ENCODE results near the gene RAD51AP1. TPM values are rescaled to one million over a fixed set of nuclear protein-coding genes. Genes with fewer than 3 reads are reported as not detected.

Gene RAD51AP1
- polyA plus RNA-seq, 3 donors: 1.0 to 1.4 (median 1.3) TPM

- WGBS (ENCODE audit: insufficient coverage): no CpG with 5 or more reads among the region's 2 CpGs
- DNase-seq: no peak
These were observed 19.5 kb downstream of the RAD51AP1 start for GRCh38 chr12:4558171-4558570.

GRCh38 chr12:4562034-4562657 lies 23.5 kb downstream of the RAD51AP1 start, which contains the start of gene DYRK4:
Gene DYRK4, plus strand, starts transcription at chr12:4562208. Its CDS starts 38 bp downstream, at chr12:4562246.
- no peaks in the 10 kb centered on the region for H3K9me3 ChIP-seq (replicated peaks in 1 of 2; ENCODE audit: control insufficient read depth in 1 of 2, insufficient read depth in 1 of 2, low read length in 2 of 2)
- H3K79me2 ChIP-seq (ENCODE audit: insufficient read depth, low read length): no peaks in the 10 kb centered on the region
- Mint-ChIP-seq H3K9me3 (no peaks in the 10 kb centered on the region), H3K4me1 (peaks cover 58% of the 10 kb centered on the region), H3K4me3 (peak within 1 kb of the TSS; percentile 91 to 92), H3K27ac (peak within 1 kb of the TSS; percentile 53 to 93 (median 80)), H3K27me3 (ENCODE audit: low read depth in 3 of 3) (peaks cover 0 to 6% (median 0%) of the 10 kb centered on the region in 3 donors), H3K36me3 (peaks cover 2 to 8% of the 10 kb centered on the region in 2 donors)
- peak within 1 kb of the TSS; percentile 87 for H2AFZ ChIP-seq (ENCODE audit: insufficient read depth, low read depth, low read length, poor library complexity, severe bottlenecking)
- no peaks in the 10 kb centered on the region for H3K36me3 ChIP-seq (replicated peaks in 1 of 2; ENCODE audit: control insufficient read depth in 1 of 2, insufficient read depth in 2 of 2, low read length in 2 of 2)
- H3K4me1 ChIP-seq (ENCODE audit: control insufficient read depth in 1 of 2, insufficient read depth in 2 of 2, low read length in 2 of 2): peaks cover 57 to 62% of the 10 kb centered on the region in 2 donors
- intact Hi-C loops (cut with micrococcal nuclease): loop anchor here in 1 of 2 donors (2.0 kb wide), 1 partner anchor 19 kb away; no protein-coding TSS in a partner anchor
- peak within 1 kb of the TSS; percentile 50 for H3K9ac ChIP-seq (ENCODE audit: insufficient read depth, low read length, poor library complexity, severe bottlenecking)
- H4K20me1 ChIP-seq (ENCODE audit: insufficient read depth, low read length): no peaks in the 10 kb centered on the region
- H3K27ac ChIP-seq (ENCODE audit: low read depth in 1 of 2, low read length in 2 of 2): peak within 1 kb of the TSS; percentile 50 to 56
- TF ChIP-seq CTCF (IDR thresholded peaks at IDR 0.05): no peak
- peak; percentile 67 to 73 (median 70) for DNase-seq
- peak within 1 kb of the TSS; percentile 81 for H3K4me2 ChIP-seq (replicated peaks; ENCODE audit: extremely low read depth, low read length, poor library complexity, severe bottlenecking)
- WGBS (ENCODE audit: insufficient coverage): 15% methylated on average over 44 of the region's 44 CpGs
- H3K27me3 ChIP-seq (ENCODE audit: control insufficient read depth in 2 of 2, insufficient read depth in 2 of 2, low read length in 2 of 2): no peaks in the 10 kb centered on the region
- peak within 1 kb of the TSS; percentile 31 to 74 (median 47) for H3K4me3 ChIP-seq (replicated peaks in 1 of 3; ENCODE audit: low read depth in 2 of 3, low read length in 3 of 3)

More at GRCh38 chr12:4558171-4558570, 19.5 kb downstream of the RAD51AP1 start:
- no peak overlapping the region for H2AFZ ChIP-seq (ENCODE audit: insufficient read depth, low read depth, low read length, poor library complexity, severe bottlenecking)
- H3K36me3 ChIP-seq (replicated peaks in 1 of 2; ENCODE audit: control insufficient read depth in 1 of 2, insufficient read depth in 2 of 2, low read length in 2 of 2): peaks cover 0 to 4% of the 10 kb centered on the region in 2 donors
- peak overlapping the region in 1 of 2 donors; percentile 73 for H3K27ac ChIP-seq (ENCODE audit: low read depth in 1 of 2, low read length in 2 of 2)
- no peak for TF ChIP-seq CTCF (IDR thresholded peaks at IDR 0.05)
- H3K27me3 ChIP-seq (ENCODE audit: control insufficient read depth in 2 of 2, insufficient read depth in 2 of 2, low read length in 2 of 2): no peaks in the 10 kb centered on the region
- no peaks in the 10 kb centered on the region for H4K20me1 ChIP-seq (ENCODE audit: insufficient read depth, low read length)
- Mint-ChIP-seq H3K27ac (peak overlapping the region in 1 of 7 donors; percentile 37), H3K27me3 (ENCODE audit: low read depth in 3 of 3) (peaks cover 0 to 2% (median 0%) of the 10 kb centered on the region in 3 donors), H3K4me1 (peaks cover 44% of the 10 kb centered on the region), H3K36me3 (peaks cover 3 to 13% of the 10 kb centered on the region in 2 donors), H3K9me3 (no peaks in the 10 kb centered on the region), H3K4me3 (no peak overlapping the region)
- H3K9me3 ChIP-seq (replicated peaks in 1 of 2; ENCODE audit: control insufficient read depth in 1 of 2, insufficient read depth in 1 of 2, low read length in 2 of 2): no peaks in the 10 kb centered on the region
- H3K4me3 ChIP-seq (replicated peaks in 1 of 3; ENCODE audit: low read depth in 2 of 3, low read length in 3 of 3): no peak overlapping the region
- H3K4me2 ChIP-seq (replicated peaks; ENCODE audit: extremely low read depth, low read length, poor library complexity, severe bottlenecking): no peak overlapping the region
- peaks cover 4% of the 10 kb centered on the region for H3K79me2 ChIP-seq (ENCODE audit: insufficient read depth, low read length)
- intact Hi-C loops (cut with micrococcal nuclease): no loop called here
- H3K9ac ChIP-seq (ENCODE audit: insufficient read depth, low read length, poor library complexity, severe bottlenecking): no peak overlapping the region
- peaks cover 45 to 48% of the 10 kb centered on the region in 2 donors for H3K4me1 ChIP-seq (ENCODE audit: control insufficient read depth in 1 of 2, insufficient read depth in 2 of 2, low read length in 2 of 2)
